Body of pancreas (tissue), 4 donors: Measurements from ENCODE around the gene AGRP.

ENCODE experiments used
- POLR2A ChIP-seq, 3 donors: fragments of 450-650 bp; IDR thresholded peaks; one replicate each; pipeline ENCODE4 v1.6.1; 2016; ENCODE audit warnings: antibody characterized with exemption in 3 of 3, mild to moderate bottlenecking in 2 of 3
- TF ChIP-seq, protein P1 (sequence below), 7 experiments: fragments of 450-650 bp in 4 of 7; fragments of 200-600 bp in 3 of 7; sonication (generic) in 3 of 7; IDR thresholded peaks; one replicate each; pipeline ENCODE4 v1.5.1; 2016 to 2019; ENCODE audit warnings: antibody characterized with exemption in 7 of 7

DNA sequence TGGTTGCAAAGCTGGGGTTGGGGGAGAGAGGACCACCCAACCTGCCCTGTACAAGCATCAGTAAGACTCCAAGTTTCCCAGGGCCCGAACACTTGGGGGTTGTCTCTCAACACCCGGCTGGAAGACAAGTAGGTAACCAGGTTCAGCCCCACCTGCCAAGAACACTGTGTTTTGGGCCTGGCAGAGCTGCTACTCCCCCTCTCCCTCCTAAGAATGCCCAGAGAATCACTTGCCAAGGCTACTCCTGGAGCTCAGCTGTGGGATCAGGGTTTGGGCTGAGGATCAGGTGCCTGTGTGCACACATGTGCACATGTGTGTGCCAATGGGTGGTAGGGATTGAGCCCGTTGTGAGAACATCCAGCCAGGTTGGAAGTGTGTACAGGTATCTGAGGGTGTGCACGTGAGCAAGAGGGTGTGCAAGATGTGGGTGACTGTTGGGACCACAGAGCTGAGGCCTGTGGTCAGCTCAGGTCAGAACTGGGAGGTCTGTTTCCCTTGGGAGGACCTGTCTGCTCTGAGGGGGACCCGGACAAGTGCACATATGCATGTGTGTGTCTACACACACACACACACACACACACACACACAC, 50.1 kb downstream of the AGRP start:
- TF ChIP-seq POLR2A (IDR thresholded peaks at IDR 0.05), result no peak
- TF ChIP-seq, protein P1, sequence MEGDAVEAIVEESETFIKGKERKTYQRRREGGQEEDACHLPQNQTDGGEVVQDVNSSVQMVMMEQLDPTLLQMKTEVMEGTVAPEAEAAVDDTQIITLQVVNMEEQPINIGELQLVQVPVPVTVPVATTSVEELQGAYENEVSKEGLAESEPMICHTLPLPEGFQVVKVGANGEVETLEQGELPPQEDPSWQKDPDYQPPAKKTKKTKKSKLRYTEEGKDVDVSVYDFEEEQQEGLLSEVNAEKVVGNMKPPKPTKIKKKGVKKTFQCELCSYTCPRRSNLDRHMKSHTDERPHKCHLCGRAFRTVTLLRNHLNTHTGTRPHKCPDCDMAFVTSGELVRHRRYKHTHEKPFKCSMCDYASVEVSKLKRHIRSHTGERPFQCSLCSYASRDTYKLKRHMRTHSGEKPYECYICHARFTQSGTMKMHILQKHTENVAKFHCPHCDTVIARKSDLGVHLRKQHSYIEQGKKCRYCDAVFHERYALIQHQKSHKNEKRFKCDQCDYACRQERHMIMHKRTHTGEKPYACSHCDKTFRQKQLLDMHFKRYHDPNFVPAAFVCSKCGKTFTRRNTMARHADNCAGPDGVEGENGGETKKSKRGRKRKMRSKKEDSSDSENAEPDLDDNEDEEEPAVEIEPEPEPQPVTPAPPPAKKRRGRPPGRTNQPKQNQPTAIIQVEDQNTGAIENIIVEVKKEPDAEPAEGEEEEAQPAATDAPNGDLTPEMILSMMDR (IDR thresholded peaks at IDR 0.05), result no peak
